GM19351 (cell line): ENCODE results near the gene FILIP1L.
A peak's percentile ranks its signal among the peaks of the same experiment; 100 is the strongest.

Experiments used
- ATAC-seq: cut with Tn5 transposase; IDR thresholded peaks from one replicate; pipeline ENCODE4 v1.9.1; 2021; ENCODE audit warnings: mild to moderate bottlenecking, moderate library complexity; ENCODE audit not compliant: unreplicated experiment

FILIP1L gene

DNA sequence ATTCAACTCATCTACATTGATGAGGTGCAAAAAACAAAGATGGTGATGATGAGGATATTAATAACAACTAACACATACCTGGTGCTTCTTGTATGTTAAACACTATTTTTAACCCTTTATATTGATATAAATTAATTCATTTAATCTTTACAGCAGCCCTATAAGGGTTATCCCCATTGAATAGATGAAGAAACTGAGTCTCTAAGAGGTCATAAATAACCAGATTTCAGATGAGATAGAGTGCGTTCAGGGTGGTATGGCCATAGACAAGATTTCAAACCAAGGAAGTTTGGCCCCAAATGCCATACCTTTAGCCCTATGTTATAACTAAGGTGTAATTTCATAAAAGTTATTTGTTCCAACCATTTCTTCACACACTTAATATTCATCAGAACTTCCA, 214.1 kb downstream of the FILIP1L start:
- no peak for ATAC-seq

DNA sequence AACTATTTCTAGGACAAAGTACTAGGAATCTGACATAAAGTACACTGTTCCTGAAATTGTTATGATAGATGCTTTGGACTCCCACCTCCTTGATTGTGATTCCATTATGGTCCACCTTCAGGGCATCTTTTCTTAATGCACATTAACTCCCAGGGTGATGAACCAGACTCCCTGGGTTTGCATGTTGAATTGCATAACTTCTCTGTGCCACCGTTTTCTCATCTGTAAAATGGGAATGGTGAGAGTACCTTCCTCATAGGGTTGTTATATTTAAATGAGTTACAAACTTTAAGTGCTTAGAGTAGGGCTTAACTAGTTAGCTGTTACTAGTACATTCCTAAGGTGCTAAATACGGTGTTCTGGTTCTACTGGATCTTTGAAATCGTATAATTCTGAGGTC, 214.7 kb downstream of the FILIP1L start:
- ATAC-seq, result no peak

DNA sequence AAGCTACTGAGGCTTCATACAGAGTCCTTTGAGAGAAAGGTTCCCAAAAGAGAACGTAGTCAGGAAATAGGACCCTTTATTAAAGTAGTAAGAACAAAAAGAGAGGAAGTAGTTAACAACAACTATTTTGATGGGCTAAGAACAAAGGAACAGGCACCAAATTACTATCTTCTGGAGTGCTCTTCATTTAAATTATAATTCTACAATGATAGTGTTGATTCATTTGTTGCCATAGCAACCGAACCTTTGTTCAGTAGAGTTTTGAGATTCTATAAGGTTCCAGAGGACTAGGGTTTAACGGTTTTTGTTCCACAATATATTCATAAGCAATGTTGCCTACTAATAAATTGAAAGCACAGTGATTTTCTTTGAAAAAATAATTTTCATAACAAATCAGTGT, 217.8 kb downstream of the FILIP1L start:
- ATAC-seq, result no peak

DNA sequence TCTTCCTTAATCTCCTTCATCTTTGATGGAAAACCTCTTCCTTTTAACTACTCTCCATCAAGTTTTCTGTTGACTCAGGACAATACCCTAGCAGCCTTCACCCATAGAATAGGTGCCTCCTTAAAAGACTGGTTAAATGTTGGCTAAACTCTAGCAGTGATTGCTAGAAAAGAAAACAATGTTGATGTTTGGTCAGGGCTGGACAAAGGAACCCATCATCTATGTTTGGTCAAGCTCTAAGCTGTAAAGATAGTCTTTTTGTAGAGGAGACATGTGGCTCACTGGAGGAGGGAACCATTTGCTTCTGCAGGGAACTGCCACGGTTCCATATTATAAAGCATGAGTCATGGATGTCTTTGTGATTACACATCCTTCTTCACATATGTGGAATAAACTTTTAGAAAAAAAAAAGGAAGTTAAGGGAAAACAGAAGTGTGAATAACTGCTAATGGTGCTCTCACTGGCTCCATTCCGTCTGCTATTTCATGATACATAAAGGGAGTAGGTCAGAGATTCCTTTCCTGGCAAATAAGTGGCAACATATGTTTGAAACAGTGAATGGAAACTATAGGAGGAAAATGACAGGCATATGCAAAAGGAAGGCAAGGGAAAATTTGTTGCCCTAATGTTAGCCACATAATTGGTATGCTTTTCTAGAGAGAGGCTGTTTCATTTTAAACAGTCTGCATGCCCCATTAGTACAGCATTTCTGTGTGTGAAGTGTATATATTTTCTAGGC, 218.4 kb downstream of the FILIP1L start:
- ATAC-seq, result no peak

DNA sequence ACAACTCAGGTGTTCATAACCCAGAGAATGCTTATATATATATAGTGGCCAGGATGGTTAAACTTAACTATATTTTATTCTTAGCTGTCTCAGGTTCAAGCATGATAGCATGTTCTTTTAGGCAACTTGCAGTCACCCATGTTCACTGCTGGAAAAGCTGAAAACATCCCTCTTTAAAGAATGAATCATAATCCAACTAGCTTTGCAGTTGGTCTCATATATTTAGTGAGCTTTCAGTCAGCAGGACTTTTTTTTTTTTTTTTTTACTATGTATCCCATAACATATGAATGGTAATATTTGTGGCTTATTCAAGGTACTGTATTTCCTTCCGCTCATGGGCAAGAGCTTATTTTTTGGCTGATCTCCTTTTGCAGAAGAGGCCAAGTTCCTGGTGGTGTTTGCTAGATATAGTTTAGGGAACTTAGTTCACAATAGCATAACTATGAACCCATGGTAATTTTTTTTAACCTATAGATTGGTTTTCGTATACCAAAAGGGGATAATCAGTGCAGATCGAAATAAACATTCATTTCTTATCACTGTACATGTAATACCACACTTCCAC, 219.1 kb downstream of the FILIP1L start:
- no peak for ATAC-seq

DNA sequence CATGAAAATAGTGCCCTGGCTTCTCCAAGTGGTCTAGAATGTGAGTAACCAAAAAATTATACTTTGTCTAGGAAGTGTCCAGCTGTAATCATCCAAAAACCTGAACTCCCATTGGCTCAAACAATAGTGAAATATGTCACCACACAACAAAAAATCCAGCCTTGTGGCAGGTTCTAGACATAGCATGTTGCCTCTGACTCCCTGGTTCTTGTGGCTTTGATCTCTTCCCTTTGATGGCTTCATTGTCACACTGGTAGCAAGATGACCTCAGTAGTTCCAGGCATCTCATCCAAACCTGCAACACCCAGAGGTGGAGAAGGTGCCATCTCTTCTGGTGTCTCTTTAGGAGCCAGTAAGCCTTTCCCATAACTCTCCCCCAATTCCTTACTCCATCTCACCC, 222.0 kb downstream of the FILIP1L start:
- ATAC-seq, result no peak

DNA sequence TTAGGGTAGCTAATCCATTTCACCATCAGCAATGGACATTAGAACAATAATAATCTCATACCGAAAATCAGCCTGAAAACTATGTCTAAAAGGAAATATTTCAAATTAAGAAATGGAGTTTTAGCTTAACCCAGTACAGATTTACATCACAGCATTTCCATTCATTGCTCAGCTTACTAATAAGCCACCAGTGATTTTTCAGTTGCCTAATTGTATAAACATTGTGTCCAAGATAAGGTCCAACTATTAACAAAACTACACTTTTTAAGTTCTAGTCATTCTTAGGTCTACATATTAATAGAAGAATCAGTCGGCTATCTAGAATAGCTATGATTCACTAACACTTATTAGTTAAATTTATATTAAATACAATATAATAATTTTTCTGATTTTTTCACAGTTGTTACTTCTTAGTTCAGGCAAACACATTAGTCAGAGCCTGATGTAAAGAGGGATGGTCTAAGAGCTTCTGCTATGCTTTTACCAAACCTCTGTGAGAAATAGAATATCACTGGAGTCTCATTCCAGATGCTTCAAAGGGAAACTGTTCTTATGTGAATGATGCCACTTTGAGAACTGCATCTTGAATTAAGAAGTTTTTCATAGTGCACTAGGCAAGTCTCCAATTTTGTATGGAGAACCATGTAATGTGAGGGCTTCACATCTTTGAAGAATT, 222.6 kb downstream of the FILIP1L start:
- ATAC-seq, result no peak

DNA sequence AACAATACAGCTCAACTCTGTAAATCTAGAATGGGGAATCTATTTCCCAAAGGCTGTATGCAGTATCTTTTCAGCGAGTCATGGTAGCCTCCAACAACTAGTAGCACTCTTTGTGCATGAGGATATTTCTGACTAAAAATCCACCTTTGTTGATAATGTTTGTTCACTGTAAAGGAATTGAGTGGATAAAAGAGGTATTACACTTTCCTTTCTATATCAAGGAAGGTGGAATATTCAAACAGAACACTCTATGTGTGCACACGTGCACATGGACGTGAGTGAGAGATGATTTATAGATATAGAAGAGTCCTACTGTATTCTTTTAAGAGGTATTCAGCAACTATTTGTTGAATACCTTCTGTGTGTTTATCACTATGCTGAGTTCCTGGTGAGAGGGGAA, 228.4 kb downstream of the FILIP1L start:
- no peak for ATAC-seq

DNA sequence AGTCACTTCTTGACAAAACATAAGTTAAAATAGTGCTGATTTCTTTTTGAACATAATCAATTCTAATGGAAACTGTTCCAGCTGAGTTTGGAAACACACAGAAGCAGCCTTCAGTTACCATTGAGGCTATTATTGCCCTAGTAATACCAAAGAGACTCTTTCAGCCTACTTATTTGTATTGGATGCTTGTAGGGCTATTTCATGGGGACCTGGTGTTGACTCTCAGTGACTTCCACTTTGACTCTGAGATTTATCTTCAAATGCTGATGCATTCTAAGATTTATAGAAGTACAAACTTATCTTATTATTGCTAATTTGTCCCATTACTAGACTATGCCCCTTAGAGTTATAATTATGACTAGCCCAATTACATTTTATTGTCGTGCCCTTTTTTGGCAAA, 229.2 kb downstream of the FILIP1L start:
- ATAC-seq, result no peak

DNA sequence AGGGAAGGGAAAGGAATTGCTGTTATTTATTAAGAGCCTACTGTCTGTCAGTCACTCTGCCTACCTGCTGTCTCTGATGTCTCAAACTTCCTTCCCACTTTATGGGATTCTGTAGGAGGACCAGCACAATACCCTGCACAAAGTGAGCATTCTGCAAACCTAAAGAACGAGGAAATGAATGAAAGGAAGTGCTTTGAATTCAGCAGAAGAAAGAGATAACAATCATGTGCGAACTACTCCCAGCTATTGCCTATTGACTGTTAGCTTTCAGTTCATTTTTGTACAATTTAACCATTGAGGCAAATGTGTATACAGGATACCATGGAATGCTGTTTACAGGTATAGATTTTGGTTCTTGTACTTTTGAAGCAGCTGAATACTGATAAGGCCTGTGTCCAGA, 229.8 kb downstream of the FILIP1L start:
- no peak for ATAC-seq

DNA sequence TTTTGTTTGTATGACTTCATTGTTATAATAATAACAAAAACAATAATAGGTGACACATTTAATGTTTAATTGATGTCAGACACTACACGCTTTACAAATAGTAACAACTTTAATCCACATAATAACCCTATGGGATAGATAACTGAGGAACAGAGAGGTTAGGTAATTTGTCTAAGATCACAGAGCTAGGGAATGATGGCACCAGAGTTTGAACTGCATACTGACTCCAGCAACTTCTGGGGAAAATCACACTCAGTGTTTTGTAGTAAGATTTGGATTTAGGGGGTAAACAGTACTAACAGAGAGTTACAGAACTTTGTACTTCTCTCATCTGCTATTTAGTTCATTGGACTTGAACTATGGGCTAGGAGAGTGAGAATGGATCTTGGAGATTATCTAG, 230.6 kb downstream of the FILIP1L start:
- no peak for ATAC-seq

DNA sequence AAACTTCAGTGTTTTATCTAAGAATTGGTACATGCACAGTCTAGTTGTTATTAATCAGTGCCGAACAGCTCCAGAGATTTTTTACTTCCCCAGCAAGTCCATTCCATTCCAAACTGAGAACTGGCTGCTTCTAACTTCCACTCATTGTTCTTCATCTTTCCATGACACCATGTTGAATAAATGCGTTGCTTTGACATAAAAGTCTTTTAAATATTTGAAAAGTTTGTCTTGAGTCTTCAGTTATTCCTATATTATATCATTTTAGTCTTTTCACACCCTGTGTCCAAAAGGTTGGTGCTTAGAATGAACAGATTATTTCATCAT, 231.2 kb downstream of the FILIP1L start:
- no peak for ATAC-seq

DNA sequence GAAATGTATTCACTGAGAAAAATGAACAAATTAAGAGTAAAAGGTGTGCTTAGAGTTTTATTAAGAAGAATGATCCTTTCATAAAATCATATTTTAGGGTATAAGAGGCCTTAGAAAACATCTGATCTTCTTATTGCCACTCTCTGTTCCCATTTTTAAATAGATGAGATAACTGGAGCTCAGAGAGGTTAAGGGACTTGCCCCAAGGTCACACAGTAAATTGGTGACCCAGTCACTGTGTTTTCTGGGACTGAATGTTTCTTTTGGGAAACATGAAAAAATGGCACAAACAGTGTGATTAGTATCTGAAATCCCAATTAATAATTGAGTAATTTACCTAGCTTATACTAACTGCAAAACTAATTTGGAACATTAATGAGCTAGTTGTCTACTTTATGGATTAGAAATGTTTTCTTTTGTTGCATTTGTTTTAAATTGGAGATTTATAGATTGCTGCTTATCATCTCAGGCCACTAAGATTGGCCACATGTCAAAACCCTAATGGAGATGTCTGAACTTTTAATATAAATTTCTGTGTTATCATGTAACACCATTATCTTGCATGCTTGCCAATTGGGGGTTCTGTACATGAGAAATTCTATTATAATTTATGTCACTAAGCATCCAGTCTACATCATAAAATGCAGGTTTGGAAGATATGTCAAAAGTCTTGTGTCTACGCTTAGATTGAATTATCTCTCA, 231.7 kb downstream of the FILIP1L start:
- ATAC-seq, result no peak

DNA sequence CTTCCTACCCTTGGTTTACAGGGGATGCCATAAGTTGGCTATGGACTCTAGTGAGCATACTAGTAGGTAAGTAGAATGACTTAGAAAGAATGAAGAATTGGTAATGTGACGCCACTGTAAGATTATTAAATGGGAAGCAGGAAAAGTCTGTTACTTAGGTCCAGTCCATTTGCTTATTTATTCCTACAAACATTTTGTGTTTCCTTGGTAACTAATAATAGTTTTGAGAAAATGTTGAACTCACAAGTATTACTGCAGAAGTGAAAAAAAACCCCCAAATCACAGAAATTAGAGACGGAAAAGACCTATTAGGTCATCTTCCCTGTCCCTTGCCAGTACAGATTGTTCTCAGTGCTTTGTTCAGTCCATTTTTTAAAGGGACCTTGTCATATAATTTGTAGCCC, 233.2 kb downstream of the FILIP1L start:
- no peak for ATAC-seq

DNA sequence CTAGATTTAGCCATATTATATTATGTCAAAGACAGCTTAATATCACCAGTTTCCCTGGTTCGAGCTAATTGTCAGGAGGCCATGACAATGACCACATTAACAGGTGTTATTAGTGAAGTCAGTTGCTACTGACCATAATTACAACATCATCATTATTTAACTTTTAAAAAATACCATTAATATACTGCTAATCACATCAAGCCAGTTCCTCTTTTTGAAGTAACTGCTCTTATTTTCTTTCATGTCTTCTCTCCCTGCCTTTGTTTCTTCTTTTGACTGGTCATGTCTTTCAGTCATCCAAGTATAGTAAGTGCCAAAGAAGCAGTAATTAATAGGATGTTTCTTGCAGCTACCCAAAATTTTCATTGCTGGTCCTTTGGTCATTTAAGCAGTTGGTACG, 235.0 kb downstream of the FILIP1L start:
- no peak for ATAC-seq

DNA sequence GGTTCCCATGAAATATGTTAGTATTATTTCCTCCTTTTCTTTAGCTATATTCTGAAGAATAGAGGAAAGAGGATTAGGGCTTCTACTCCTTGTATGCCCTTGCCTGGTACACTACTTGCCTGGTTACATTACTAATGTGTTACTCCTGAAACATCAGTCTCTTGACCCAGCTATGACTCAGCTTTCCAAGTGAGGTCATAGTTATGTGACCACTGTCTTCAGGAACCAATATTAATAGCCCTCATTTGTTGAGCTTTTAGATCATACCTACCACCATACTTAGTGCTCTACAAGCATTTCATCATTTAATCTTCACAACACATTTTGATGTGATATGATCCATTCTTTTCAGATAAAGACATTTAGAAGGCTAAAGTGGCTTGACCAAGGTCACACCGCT, 236.3 kb downstream of the FILIP1L start:
- ATAC-seq, result peak; percentile 57

DNA sequence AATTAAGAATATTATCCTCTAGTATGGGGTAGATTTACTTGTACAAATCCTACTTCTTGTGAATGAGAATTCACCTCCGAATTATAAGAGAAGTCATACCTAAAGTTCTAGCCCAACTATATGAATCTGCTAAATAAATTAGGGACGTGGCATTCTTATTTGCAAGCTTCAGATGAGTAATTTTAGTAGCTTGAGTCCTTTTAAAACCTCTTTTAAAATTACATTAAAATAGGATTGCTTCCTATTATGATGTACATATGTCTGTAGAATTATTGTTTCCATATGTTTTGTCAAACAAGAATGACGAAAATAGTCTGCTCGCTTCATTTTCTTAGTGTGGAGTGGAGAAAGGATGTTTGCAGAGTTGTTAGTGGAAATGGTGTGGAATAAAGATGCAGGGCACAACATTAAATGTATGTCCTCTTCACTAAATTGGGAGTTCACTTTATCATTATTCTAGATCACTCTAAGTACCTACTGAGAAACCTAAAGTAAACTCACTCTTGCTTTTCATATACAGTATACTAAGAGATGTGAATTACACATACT, 237.2 kb downstream of the FILIP1L start:
- ATAC-seq, result no peak

DNA sequence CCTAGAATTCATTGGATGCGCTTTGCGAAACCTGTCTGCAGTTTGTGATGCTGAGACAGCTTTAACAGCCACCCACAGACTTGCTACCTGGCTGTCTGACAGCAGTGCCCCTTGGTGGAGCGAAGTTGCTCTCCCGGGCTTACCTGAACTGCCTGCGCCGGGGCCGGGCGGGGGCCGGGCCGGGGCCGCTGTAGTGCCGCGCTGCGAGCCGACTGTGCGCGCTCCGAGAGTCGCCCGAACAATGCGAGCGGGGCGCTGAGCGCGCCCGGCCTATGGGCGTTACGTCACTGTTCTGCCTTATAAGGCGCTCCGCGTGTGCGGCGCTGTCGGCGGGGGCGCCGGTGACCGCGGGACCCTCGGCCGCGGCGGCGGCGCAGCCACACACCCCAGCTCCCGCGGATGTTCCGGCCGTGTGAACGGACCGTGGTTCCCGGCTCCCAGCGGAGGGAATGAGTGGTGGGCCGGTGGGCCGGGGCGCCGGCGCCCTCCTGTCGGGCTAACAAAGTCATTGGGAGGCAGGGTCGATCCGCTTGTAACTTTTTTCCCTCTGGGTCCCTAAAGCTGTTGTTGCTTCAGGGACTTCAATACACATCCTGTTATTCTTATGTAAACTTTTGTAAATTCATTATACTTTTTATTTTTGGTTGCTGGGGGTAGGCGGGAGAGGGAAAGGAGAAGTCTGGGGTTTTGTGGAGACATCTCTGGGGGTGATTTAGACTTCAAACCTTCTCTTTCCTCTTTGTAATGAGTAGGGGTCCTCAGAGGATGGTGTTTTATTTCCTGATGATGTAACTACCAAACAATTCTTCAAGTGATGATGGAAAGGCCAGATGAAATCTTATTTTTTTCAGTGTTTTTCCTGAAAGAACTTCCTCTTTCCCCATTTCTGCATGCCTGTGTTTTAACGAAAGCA, 238.1 kb downstream of the FILIP1L start:
- ATAC-seq, result peak; percentile 72

DNA sequence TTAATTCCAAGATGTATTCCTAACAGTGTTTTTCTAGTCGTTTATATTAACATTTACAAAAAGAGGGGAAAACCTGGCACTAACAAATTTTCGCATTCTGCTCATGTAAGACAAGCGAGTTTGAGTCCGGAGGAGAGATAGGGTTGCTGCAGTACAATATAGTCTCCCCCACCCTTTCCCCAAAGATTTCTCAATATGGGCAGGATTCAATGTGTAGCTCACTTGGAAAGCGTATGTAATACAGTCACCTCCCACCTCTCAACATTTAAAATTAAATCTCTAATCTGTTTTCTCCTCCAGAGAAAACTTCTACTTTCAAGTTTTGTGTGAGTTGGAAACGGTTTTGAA, 238.7 kb downstream of the FILIP1L start:
- no peak for ATAC-seq

DNA sequence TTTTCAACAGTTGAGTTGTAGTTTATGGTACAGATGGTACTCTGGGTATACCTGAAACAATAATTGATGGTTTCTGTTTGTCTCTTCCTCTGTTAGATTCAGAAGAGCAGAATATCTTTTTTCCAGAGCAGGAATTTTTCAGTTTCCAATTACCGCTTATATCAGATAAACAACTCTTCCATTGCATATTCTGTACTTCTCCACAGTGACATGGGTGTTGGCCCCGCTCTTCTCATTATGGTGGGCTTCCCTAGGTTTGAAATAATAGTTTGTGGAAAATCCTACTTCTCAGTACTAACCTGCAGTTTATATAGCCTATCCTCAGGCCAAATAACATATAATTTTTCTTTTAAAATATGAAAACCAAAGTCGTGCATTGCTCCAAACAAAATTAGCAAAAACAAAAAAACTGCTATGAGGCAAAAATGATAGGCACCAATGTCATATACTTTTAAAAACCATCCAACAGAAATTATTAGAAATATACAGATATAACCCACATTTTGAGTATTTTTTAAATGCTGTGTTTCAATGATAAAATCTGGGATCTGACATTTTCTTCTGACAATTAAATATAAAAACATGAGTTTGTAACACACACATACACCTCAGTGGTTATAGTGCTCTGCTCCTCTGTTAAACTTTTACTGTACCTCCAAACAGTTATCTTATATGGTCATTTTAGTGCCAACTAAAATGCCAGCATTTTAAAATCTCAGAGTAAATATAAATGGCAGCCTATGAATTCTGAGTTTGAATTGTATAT, 239.9 kb downstream of the FILIP1L start:
- no peak for ATAC-seq
